Natural killer cell treated with Interleukin-12 subunit alpha and Interleukin-12 subunit beta and Interleukin-15 and Interleukin-18, amount 100 ng/mL, for 72 hours (primary cell): Measurements from ENCODE around the gene AIRE. TPM values are rescaled to one million over a fixed set of nuclear protein-coding genes. Genes with fewer than 3 reads are reported as not detected.

Experiments used
- ATAC-seq, 2 donors: fragments of 150-1000 bp; cut with Tn5 transposase in 1 of 2; sonication (Bioruptor Pico), chemical (Tn5 transposase) in 1 of 2; 2 replicates each; pipeline ENCODE4 v1.10.0; 2021
- DNase-seq: peaks from one replicate; pipeline ENCODE4 v3.0.0; 2022; ENCODE audit warnings: low spot score
- H3K27ac Mint-ChIP-seq, 2 donors: 1 replicate in 1 of 2; 2 replicates in 1 of 2; pipeline ENCODE4 v1.8.0; 2022; ENCODE audit warnings: mixed read lengths in 2 of 2, mild to moderate bottlenecking in 1 of 2, moderate library complexity in 1 of 2
- H3K27me3 Mint-ChIP-seq, 2 donors: 1 replicate in 1 of 2; 2 replicates in 1 of 2; pipeline ENCODE4 v1.8.0; 2022; ENCODE audit warnings: mixed read lengths in 2 of 2
- H3K36me3 Mint-ChIP-seq: one replicate; pipeline ENCODE4 v1.8.0; 2022; ENCODE audit warnings: mixed read lengths
- H3K4me1 Mint-ChIP-seq, 2 donors: 1 replicate in 1 of 2; 2 replicates in 1 of 2; pipeline ENCODE4 v1.8.0; 2022; ENCODE audit warnings: low read depth in 2 of 2, mixed read lengths in 2 of 2, mild to moderate bottlenecking in 1 of 2
- H3K4me3 Mint-ChIP-seq: one replicate; pipeline ENCODE4 v1.8.0; 2022; ENCODE audit warnings: mixed read lengths
- H3K9me3 Mint-ChIP-seq: 2 replicates; pipeline ENCODE4 v1.8.0; 2022; ENCODE audit warnings: mixed read lengths
- total RNA-seq, 2 donors: library from RNA; stranded (reverse); gene quantifications; one replicate each; pipeline ENCODE4 v1.2.3, GENCODE V29; 2022

AIRE gene
- total RNA-seq, 2 donors from 2014 or later: not detected

DNA sequence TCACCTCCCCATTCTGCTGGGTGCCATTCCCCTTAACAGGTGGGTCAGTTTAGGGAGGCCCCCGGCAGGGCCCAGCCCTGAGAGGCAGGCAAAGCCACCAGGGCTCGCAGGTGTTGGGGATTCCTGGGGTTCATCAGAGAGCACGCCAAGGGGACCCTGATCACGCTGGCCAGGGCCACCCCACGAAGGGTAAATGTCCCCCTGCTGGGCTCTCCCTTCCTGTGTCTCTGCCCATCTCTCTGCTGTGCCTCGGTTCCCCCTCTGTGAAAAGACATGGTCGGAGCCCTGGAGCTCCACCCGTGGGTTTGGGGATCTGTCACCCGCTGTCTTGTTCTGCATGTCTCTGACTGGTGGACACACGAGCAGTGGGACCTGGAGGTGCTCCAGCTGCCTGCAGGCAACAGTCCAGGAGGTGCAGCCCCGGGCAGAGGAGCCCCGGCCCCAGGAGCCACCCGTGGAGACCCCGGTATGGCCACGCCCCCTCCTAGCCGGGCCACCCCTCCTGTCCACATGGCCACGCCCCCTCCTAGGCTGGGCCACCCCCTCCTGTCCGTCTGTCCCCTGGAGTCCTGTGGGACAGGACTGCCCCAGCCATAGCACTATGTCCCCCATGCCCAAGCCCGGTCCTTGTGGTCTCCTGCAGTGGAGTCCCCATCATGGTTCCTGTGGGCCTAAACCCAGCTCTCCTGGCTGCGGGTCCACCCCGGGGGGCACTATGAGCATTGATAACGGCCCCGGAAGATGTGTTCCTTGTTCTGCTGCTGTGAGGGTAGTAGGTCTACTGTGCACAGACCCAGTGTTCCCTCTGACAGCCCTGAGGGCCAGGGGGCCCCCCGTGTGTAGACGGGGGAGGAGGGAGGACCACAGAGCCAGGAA lies 6.5 kb downstream of the AIRE start:
- Mint-ChIP-seq H3K4me1 (no peaks in the 10 kb centered on the region), H3K27ac (no peak overlapping the region), H3K36me3 (no peaks in the 10 kb centered on the region), H3K4me3 (no peak overlapping the region), H3K27me3 (peaks cover 0 to 3% of the 10 kb centered on the region in 2 donors), H3K9me3 (no peaks in the 10 kb centered on the region)
- ATAC-seq (no peak), DNase-seq (no peak)

DNA sequence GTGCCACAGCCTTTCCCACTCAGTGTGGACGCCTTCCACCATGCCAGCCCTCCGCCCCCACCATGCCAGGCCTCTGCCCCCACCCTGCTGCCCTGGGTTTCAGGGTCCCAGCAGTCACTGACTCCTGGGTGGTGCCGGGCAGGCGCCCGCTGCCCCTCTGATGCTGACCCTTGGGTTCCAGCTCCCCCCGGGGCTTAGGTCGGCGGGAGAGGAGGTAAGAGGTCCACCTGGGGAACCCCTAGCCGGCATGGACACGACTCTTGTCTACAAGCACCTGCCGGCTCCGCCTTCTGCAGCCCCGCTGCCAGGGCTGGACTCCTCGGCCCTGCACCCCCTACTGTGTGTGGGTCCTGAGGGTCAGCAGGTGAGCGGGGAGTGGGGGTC lies 7.1 kb downstream of the AIRE start:
- H3K36me3 Mint-ChIP-seq: no peaks in the 10 kb centered on the region
- H3K4me1 Mint-ChIP-seq: peaks cover under 1% of the 10 kb centered on the region in 2 donors
- DNase-seq (no peak), ATAC-seq (no peak)
- peaks cover 0 to 2% of the 10 kb centered on the region in 2 donors for H3K27me3 Mint-ChIP-seq
- H3K27ac Mint-ChIP-seq: no peak overlapping the region
- H3K4me3 Mint-ChIP-seq: no peak overlapping the region
- H3K9me3 Mint-ChIP-seq: no peaks in the 10 kb centered on the region

DNA sequence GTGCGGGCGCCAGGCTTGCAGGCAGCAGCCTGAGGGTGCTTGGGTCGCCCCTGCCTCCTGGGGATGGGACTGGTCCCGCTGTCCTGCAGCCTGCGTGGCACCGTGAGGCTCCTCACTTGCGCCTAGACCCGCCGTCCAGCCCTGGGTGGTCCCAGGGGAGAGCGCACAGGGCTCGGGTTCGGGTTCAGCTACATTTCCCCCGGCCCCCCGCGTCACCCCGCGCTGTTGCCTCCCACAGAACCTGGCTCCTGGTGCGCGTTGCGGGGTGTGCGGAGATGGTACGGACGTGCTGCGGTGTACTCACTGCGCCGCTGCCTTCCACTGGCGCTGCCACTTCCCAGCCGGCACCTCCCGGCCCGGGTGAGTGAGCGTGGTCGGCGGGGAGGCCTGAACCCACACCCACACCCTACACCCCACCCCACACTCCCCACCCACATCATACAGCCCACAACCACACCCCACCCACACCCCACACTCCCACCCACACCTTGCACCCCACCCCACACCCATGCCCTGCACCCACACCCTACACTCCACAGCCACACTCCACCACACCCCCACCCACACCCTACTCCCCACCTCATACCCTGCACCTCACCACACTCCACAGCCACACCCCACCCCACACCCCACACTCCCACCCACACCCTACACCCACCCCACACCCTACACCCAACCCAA lies 8.0 kb downstream of the AIRE start:
- Mint-ChIP-seq H3K9me3 (no peaks in the 10 kb centered on the region), H3K27ac (no peak overlapping the region), H3K4me1 (peaks cover 6 to 9% of the 10 kb centered on the region in 2 donors), H3K36me3 (no peaks in the 10 kb centered on the region), H3K4me3 (no peak overlapping the region), H3K27me3 (no peaks in the 10 kb centered on the region)
- ATAC-seq: no peak
- DNase-seq: no peak

DNA sequence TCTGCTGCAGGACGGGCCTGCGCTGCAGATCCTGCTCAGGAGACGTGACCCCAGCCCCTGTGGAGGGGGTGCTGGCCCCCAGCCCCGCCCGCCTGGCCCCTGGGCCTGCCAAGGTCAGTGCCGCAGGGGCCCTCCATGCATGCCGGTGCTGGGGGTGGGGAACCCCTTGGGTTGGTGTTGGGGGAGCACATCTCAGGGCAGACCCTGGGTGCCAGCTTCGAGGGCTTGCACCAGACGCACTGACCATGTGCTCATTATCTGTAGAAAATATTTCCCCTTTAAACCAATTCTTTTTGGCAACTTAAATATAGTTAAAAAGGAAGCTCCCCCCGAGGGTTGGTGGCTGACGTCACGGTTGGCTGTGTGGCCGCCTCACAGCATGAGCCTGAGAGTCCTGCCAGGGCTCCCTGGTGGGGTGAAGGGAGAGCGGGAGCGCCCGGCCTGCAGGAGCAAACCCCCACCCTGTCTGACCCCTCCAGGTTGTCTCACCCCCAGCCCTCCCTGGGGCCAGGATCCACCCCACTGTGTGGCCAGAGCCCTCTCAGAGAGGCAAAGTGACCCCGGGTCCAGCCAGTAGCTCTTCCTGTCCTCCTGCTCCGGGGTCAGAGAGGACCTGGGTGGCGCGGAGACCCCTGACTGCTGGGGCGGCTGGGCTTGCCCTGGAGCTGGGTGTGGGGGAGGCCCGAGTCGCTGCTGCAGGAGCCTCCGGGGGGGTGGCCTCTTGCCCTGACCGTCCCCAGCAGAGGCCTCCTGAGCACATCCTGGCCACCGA lies 8.9 kb downstream of the AIRE start:
- Mint-ChIP-seq H3K4me1 (peaks cover 10 to 17% of the 10 kb centered on the region in 2 donors), H3K4me3 (no peak overlapping the region), H3K27me3 (no peaks in the 10 kb centered on the region), H3K27ac (no peak overlapping the region), H3K9me3 (no peaks in the 10 kb centered on the region), H3K36me3 (no peaks in the 10 kb centered on the region)
- ATAC-seq: no peak
- DNase-seq: no peak

DNA sequence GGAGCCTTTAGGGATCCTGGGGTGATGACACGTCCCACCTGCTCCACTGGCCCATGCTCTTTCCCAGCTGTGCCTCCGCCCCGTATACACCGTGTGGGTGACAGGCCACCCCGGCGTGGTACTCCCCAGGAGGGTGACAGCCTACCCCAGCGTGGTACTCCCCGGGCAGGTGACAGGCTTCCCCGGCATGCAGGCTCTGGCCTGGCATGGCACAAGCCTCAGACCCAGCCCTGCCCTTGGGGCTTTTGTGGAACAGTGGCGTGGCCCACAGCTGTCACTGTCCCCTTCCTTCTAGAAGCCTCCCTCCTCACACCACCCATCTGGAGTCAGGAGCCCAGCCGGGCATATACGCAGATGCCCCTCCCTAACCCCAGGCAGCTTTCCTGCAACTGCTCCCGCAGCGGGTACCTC lies 9.5 kb downstream of the AIRE start:
- no peaks in the 10 kb centered on the region for H3K36me3 Mint-ChIP-seq
- no peak overlapping the region for H3K4me3 Mint-ChIP-seq
- ATAC-seq (no peak), DNase-seq (no peak)
- H3K4me1 Mint-ChIP-seq: peaks cover 10 to 17% of the 10 kb centered on the region in 2 donors
- no peaks in the 10 kb centered on the region for H3K27me3 Mint-ChIP-seq
- H3K27ac Mint-ChIP-seq: no peak overlapping the region
- no peaks in the 10 kb centered on the region for H3K9me3 Mint-ChIP-seq

DNA sequence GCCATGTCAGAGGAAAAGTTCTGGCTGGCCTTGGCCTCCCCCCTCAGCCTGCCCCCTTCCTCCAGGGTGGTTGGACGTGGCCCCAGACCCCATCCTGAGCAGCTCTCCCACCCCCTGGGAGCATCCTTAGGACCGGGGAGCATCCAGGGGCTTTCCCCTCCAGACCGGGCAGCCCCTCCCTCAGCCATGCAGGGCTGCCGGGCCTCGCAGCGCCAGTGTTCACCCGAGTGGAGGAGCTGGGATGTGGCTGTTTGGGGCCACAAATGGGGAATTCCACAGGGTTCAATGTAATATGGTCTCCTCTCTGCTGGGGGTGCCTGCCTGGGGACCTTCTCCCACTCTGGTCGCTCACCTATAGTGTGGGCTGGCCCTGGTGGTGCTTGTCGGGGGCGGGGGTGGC lies 10.0 kb downstream of the AIRE start:
- no peaks in the 10 kb centered on the region for H3K36me3 Mint-ChIP-seq
- no peak overlapping the region for H3K27ac Mint-ChIP-seq
- ATAC-seq (no peak), DNase-seq (no peak)
- H3K27me3 Mint-ChIP-seq: no peaks in the 10 kb centered on the region
- no peaks in the 10 kb centered on the region for H3K9me3 Mint-ChIP-seq
- H3K4me3 Mint-ChIP-seq: no peak overlapping the region
- peaks cover 11 to 17% of the 10 kb centered on the region in 2 donors for H3K4me1 Mint-ChIP-seq

DNA sequence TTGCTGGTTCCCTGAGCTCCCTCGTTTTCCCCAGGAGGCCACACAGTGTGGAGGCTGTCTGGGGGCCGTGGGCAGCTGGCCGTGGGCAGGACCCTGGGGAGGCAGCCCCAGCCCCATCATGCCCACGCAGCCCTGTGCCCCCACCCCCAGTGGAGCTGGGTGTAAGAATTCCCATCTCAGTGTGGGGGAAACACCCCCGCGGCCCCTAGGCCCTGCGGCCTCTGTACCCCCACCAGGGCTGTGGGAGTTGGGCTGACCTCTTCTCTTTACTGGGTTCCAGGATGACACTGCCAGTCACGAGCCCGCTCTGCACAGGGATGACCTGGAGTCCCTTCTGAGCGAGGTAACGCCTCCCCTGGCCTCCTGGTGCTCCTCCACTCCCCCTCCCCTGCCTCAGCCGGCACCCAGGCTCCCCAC lies 10.4 kb downstream of the AIRE start:
- no peaks in the 10 kb centered on the region for H3K27me3 Mint-ChIP-seq
- DNase-seq (no peak), ATAC-seq (no peak)
- peaks cover 13 to 17% of the 10 kb centered on the region in 2 donors for H3K4me1 Mint-ChIP-seq
- H3K4me3 Mint-ChIP-seq: no peak overlapping the region
- no peaks in the 10 kb centered on the region for H3K9me3 Mint-ChIP-seq
- H3K27ac Mint-ChIP-seq: no peak overlapping the region
- H3K36me3 Mint-ChIP-seq: no peaks in the 10 kb centered on the region

DNA sequence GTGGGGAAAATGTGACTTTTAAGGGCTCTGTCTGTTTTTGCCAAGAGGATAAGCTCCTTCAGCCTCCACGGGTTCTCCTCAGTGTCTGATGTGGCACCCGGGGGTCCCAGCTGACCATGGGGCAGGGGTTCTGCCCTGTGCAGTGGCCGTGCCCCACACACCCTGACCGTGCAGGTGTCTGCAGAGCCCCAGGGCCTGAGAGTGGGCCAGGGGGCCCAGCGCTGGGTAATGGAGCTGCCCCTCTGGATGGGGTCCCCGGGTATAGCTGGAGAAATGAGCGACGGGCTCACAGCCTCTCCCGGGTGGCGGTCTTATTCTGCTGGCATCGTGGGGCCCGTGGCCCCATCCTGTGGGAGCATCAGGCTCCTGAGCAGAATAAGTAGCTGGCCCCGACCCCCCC lies 11.2 kb downstream of the AIRE start:
- no peak for DNase-seq
- peaks cover 13 to 17% of the 10 kb centered on the region in 2 donors for H3K4me1 Mint-ChIP-seq
- ATAC-seq: no peak

DNA sequence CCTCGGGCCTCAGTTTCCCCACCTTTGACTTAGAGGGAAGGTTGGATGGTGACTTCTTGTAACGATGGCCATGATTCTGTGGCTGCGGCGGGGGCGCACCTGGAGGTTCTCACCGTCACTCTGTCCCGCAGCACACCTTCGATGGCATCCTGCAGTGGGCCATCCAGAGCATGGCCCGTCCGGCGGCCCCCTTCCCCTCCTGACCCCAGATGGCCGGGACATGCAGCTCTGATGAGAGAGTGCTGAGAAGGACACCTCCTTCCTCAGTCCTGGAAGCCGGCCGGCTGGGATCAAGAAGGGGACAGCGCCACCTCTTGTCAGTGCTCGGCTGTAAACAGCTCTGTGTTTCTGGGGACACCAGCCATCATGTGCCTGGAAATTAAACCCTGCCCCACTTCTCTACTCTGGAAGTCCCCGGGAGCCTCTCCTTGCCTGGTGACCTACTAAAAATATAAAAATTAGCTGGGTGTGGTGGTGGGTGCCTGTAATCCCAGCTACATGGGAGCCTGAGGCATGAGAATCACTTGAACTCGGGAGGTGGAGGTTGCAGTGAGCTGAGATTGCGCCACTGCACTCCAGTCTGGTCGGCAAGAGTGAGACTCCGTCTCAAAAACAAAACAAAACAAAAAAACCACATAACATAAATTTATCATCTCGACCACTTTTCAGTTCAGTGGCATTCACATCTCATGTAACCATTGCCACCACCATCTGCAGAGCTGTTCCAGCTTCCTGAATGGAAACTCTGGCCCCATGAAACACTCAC lies 12.0 kb downstream of the AIRE start:
- H3K36me3 Mint-ChIP-seq: no peaks in the 10 kb centered on the region

More for the DNA sequence above, 11.2 kb downstream of the AIRE start:
- no peaks in the 10 kb centered on the region for H3K9me3 Mint-ChIP-seq
- no peak overlapping the region for H3K4me3 Mint-ChIP-seq
- no peaks in the 10 kb centered on the region for H3K27me3 Mint-ChIP-seq
- H3K27ac Mint-ChIP-seq: no peak overlapping the region
- no peaks in the 10 kb centered on the region for H3K36me3 Mint-ChIP-seq

DNA sequence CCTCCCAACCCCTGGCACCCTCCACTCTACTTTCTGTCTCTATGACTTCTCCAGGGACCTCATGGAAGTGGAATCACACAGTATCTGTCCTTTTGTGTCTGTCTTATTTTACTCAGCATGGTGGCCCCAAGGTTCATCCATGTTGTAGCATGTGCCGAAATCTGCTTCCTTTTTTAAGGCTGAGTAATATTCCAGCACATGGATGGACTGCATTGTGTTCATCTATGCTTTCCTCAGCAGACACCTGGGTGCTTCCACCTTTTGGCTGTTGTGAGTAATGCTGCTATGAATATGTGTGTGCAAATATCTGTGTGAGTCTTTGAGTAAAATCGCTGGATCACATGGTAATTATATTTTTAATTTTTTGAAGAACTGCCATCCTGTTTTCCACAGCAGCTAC lies 12.6 kb downstream of the AIRE start:
- Mint-ChIP-seq H3K9me3 (no peaks in the 10 kb centered on the region), H3K27me3 (no peaks in the 10 kb centered on the region), H3K27ac (peak overlapping the region; percentile 25 to 72), H3K4me1 (peaks cover 14 to 17% of the 10 kb centered on the region in 2 donors), H3K4me3 (no peak overlapping the region), H3K36me3 (no peaks in the 10 kb centered on the region)
- ATAC-seq (no peak), DNase-seq (no peak)

More for the DNA sequence above, 12.0 kb downstream of the AIRE start:
- Mint-ChIP-seq H3K9me3 (no peaks in the 10 kb centered on the region), H3K27me3 (no peaks in the 10 kb centered on the region), H3K4me3 (no peak overlapping the region), H3K4me1 (peaks cover 13 to 17% of the 10 kb centered on the region in 2 donors), H3K27ac (peak overlapping the region; percentile 25 to 72)
- peak; percentile 22 to 43 for ATAC-seq
- DNase-seq: peak; percentile 75

DNA sequence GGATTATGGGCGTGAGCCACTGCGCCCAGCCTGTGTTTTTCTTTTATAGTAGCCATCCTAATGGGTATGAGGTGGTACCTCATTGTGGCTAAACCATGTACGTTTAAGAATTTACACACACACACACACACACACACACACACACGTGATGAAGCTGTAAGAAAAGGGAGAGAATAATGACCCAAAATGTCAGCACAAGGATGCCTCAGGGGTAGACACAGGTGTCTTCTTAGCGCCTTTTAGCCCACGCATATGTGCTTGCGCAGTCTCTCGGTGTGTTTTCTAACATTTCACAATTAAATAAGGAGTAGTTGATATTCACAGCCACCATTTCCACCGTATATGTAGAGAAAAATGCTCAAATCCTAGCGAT lies 13.4 kb downstream of the AIRE start:
- ATAC-seq (no peak), DNase-seq (no peak)
- H3K9me3 Mint-ChIP-seq: no peaks in the 10 kb centered on the region
- H3K36me3 Mint-ChIP-seq: no peaks in the 10 kb centered on the region
- no peaks in the 10 kb centered on the region for H3K27me3 Mint-ChIP-seq
- H3K27ac Mint-ChIP-seq: peak overlapping the region in 1 of 2 donors; percentile 72
- H3K4me3 Mint-ChIP-seq: peak overlapping the region; percentile 78
- H3K4me1 Mint-ChIP-seq: peaks cover 16 to 21% of the 10 kb centered on the region in 2 donors

DNA sequence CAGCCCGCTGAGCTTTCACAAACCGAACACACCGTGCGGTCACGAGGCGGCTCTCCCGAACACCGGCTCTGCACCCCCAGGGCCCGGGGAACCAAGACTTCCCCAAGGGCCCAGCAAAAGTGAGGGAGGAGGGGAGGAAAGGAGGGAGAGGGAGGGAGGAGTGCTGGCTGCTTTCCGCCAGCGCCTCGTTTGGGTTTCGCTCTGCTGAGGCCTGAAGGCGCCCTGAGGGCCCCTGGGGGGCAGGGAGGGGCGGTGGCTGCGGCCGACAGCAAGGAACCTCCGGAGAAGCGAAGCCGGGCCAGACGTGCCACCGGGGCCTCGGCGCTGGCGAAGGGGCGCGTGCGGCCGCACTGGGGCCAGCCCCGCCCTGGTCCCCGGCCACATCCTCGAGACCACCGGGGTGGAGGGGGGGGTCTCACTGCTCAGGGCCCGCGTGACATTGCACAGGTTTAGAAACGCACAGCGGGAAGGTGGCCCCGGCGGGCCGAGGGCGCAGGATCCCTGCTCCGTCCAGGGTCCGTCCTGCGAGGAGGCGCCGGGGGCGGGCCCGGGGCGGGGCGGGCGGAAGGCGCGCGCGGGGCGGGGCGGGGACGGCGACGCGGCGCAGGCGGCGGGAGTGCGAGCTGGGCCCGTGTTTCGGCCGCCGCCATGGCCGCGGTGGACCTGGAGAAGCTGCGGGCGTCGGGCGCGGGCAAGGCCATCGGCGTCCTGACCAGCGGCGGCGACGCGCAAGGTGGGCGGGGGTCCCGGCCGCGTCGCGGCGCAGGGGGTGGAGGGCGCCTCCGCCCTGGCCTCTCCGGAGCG lies 14.0 kb downstream of the AIRE start, which contains the start of gene PFKL:
Gene PFKL (plus strand): TSS at position 596 of the 804 bp plus-strand sequence. CDS start 53 bp downstream, at position 649.
- H3K27me3 Mint-ChIP-seq: no peaks in the 10 kb centered on the region
- H3K27ac Mint-ChIP-seq: peak within 1 kb of the TSS in 1 of 2 donors; percentile 72
- DNase-seq (peak; percentile 74), ATAC-seq (peak; percentile 88 to 91)
- H3K4me3 Mint-ChIP-seq: peak within 1 kb of the TSS; percentile 78
- no peaks in the 10 kb centered on the region for H3K36me3 Mint-ChIP-seq
- no peaks in the 10 kb centered on the region for H3K9me3 Mint-ChIP-seq
- H3K4me1 Mint-ChIP-seq: peaks cover 17 to 21% of the 10 kb centered on the region in 2 donors
